ENCODE data around the gene MLLT11. TPM values are rescaled to one million over a fixed set of nuclear protein-coding genes. Genes with fewer than 3 reads are reported as not detected.
A peak's percentile ranks its signal among the peaks of the same experiment; 100 is the strongest.

MLLT11 gene
- total and polyA plus RNA-seq, 12 donors: 1.6 to 31.9 (median 4.3) TPM

GRCh38 chr1:151043163-151043562, 17.0 kb upstream of the MLLT11 start:
- Histone ChIP-seq H3K4me1 (replicated peaks in 1 of 2) (peaks cover 4 to 5% of the 10 kb centered on the region in 2 donors), H3K27me3 (no peaks in the 10 kb centered on the region), H3K9me3 (replicated peaks in 1 of 3) (no peaks in the 10 kb centered on the region), H3K36me3 (replicated peaks in 1 of 2) (no peaks in the 10 kb centered on the region), H3K4me3 (no peak overlapping the region), H3K27ac (no peak overlapping the region)
- WGBS, 4 donors: 79 to 96% (median 88%) methylated on average over 1 of the region's 1 CpG
- intact Hi-C loops (cut with DNase I): no loop called here
- no peak for DNase-seq
- no peak for TF ChIP-seq CTCF (IDR thresholded peaks at IDR 0.05)
- TF ChIP-seq POLR2A (IDR thresholded peaks at IDR 0.05): no peak

DNA sequence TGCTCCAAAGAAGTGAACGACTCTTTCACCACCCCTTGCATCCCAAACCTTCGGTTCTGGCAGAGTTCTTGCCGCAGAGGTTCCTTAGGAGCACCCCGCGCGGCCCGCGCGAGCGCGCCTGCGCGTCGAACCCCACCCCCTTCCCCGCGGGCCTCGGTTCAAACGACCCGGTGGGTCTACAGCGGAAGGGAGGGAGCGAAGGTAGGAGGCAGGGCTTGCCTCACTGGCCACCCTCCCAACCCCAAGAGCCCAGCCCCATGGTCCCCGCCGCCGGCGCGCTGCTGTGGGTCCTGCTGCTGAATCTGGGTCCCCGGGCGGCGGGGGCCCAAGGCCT, 12.6 kb upstream of the MLLT11 start, which contains the start of gene C1orf56:
Gene C1orf56 (plus strand): TSS at position 161 of the 334 bp plus-strand sequence. CDS start 97 bp downstream, at position 258.
- Histone ChIP-seq H3K27me3 (no peaks in the 10 kb centered on the region), H3K9me3 (replicated peaks in 1 of 3) (no peaks in the 10 kb centered on the region), H3K36me3 (replicated peaks in 1 of 2) (peaks cover 0 to 13% of the 10 kb centered on the region in 2 donors), H3K4me3 (peak within 1 kb of the TSS; percentile 65 to 92 (median 83)), H3K27ac (peak within 1 kb of the TSS; percentile 43 to 95 (median 84)), H3K4me1 (replicated peaks in 1 of 2) (peaks cover 11 to 28% of the 10 kb centered on the region in 2 donors)
- intact Hi-C loops (cut with DNase I): no loop called here
- no peak for TF ChIP-seq CTCF (IDR thresholded peaks at IDR 0.05)
- peak in 1 of 2 donors; percentile 74 for TF ChIP-seq POLR2A (IDR thresholded peaks at IDR 0.05)
- whole genome bisulfite sequencing, 4 donors: 0 to 2% (median 1%) methylated on average over 9 to 29 of the region's 29 CpGs
- peak; percentile 70 to 81 (median 72) for DNase-seq

GRCh38 chr1:151047925-151048644, 12.1 kb upstream of the MLLT11 start:
- peak; percentile 73 to 90 (median 79) for DNase-seq
- 0 to 1% (median 0%) methylated on average over 19 to 48 of the region's 48 CpGs for WGBS, 4 donors
- intact Hi-C loops (cut with DNase I): no loop called here
- Histone ChIP-seq H3K36me3 (replicated peaks in 1 of 2) (peaks cover 0 to 18% of the 10 kb centered on the region in 2 donors), H3K4me3 (peak overlapping the region; percentile 65 to 92 (median 83)), H3K27me3 (no peaks in the 10 kb centered on the region), H3K4me1 (replicated peaks in 1 of 2) (peaks cover 11 to 28% of the 10 kb centered on the region in 2 donors), H3K27ac (peak overlapping the region; percentile 43 to 95 (median 84)), H3K9me3 (replicated peaks in 1 of 3) (no peaks in the 10 kb centered on the region)
- TF ChIP-seq POLR2A (IDR thresholded peaks at IDR 0.05) (peak in 1 of 2 donors; percentile 27), CTCF (IDR thresholded peaks at IDR 0.05) (peak in 2 of 6 experiments; percentile 24 to 50)

- Histone ChIP-seq H3K36me3 (replicated peaks in 1 of 2) (peaks cover 0 to 24% of the 10 kb centered on the region in 2 donors), H3K4me3 (peak overlapping the region in 2 of 4 donors; percentile 92), H3K27ac (peak overlapping the region in 4 of 5 donors; percentile 67 to 95 (median 90)), H3K9me3 (replicated peaks in 1 of 3) (no peaks in the 10 kb centered on the region), H3K4me1 (replicated peaks in 1 of 2) (peaks cover 11 to 28% of the 10 kb centered on the region in 2 donors), H3K27me3 (no peaks in the 10 kb centered on the region)
- 4 to 12% (median 11%) methylated on average over 2 to 3 of the region's 3 CpGs; no CpG with 5 or more reads in 1 of the 4 donors for WGBS, 4 donors
- TF ChIP-seq POLR2A (IDR thresholded peaks at IDR 0.05) (no peak), CTCF (IDR thresholded peaks at IDR 0.05) (peak in 4 of 6 experiments; percentile 45 to 60 (median 54))
- no peak for DNase-seq
- intact Hi-C loops (cut with DNase I): no loop called here
These were observed 11.6 kb upstream of the MLLT11 start for GRCh38 chr1:151048645-151049032.

Data from adrenal gland (tissue), 12 donors.